ENCODE results near the gene ACAP2.
A peak's percentile ranks its signal among the peaks of the same experiment; 100 is the strongest.

Gene ACAP2

DNA sequence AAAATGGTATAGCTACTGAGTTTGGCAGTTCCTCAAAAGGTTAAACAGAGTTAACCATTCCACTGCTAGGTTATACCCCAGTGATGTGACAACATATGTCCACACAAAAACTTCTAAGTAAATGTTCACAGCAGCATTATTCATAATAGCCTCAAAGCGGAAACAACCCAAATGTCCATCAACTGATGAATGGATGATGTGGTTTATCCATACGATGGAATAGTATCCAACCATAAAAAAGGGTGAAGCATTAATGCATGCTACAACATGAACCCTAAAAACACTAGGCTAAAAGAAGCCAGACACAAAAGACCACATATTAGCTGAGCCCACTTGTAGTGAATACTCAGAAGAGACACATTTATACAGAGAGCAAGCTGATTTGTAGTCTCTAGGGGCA, 180.9 kb downstream of the ACAP2 start:
- DNase-seq (ENCODE audit: low spot score): no peak
- no peak for FAIRE-seq

- FAIRE-seq (no peak), DNase-seq (ENCODE audit: low spot score) (no peak)
Measured at GRCh38 chr3:195260280-195260905, 182.4 kb downstream of the ACAP2 start.

GRCh38 chr3:195259475-195260279, 183.1 kb downstream of the ACAP2 start:
- DNase-seq (ENCODE audit: low spot score) (peak; percentile 85), FAIRE-seq (no peak)

DNA sequence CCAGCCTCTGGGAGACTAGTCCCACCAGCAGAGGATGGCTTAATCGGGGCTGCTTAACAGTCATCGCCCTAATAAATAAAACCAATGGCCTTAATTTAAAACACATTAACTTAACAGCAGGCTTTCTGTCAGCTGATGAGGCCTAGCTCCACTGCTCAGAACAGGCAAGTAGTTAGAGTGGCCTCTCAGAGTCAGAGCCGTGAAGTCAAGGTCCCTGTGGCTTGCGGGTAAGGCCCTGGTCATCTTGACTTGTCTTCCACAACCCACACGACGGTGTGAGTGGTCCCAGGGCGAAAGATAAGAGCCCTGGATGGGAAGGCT, 183.7 kb downstream of the ACAP2 start:
- DNase-seq (ENCODE audit: low spot score): no peak
- FAIRE-seq: no peak

GRCh38 chr3:195258449-195259153, 184.2 kb downstream of the ACAP2 start:
- no peak for DNase-seq (ENCODE audit: low spot score)
- no peak for FAIRE-seq

GRCh38 chr3:195257454-195258448, 185.1 kb downstream of the ACAP2 start:
- DNase-seq (ENCODE audit: low spot score) (no peak), FAIRE-seq (no peak)

GRCh38 chr3:195256639-195257453, 186.0 kb downstream of the ACAP2 start:
- FAIRE-seq (no peak), DNase-seq (ENCODE audit: low spot score) (no peak)

DNA sequence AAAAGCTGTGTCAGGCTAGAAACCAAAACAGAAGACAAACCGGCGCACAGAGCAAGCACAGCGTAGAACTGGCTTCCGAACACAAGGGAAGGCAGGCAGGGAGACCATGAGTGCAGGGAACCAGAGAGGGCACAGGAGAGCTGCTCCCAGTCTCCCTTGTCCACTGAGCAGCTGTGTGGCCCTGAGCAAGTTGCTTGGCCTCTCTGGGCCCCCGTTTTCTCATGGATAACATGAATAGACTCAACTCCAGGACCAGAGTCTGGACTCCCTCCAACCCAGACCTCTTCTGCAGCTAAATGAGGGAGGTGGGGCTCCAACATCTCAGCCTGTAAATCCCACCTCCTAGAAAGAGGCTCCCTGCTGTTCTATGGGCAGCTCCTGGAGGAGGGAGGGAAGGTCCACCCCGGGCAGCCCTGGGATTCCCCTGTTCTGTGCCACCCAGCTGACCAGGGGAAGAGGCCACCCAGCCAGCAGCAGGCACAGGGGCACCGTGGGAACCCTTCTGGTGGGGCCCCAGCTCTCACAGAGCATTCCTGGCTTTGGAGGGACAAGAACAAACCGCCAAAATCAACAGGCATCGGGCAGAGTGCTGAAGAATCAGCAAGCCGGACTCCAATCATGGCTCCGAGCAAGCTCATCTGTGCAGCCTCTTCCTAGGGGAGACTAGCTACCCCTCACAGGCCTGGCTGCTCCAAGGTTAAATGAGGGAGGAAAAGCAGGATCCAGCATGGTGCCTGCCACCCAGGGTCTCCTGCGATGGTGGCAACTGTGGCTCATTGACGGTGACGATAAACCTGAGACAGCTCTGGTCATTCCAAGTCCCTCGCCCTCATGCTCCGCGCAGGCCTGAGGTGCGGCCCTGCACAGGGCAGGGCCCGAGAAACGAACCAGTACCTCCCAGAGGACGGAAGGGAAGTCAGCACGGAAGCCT, 187.0 kb downstream of the ACAP2 start:
- FAIRE-seq: no peak
- DNase-seq (ENCODE audit: low spot score): no peak

- no peak for FAIRE-seq
Measured at GRCh38 chr3:195255176-195255500, 187.7 kb downstream of the ACAP2 start.

DNA sequence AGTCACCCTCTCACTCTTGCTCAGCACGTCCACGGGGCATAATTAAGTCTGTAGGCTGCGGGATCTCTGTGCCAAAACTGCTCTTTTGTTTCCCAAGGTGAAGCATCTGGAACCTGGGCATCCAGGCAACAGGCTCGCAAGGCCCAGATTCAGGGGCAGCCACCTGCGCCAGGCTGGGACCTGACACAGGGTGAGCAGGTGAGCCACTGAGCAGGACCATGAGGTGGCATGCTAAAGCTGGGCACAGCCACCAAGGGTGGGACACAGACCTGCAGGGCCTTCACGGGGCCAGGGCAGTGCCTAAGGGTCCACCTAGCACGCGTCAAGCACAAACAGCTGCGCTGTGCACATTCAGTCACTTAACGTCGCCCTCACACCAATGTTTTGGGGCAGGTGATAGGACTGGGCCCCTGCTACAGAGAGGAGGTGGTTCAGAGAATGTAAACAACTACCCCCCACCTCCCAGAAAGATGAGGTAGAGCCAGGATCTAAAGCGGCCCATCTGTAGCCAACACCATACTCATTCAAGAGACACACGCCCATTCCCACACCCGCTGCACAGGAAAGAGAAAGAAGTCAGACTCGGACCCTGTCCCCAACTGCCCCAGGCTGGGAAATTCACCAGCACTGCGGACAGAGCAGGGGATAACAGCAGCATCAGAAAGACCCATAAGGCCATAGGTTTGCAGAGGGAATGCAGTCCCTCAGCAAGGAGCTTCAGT, 188.2 kb downstream of the ACAP2 start:
- FAIRE-seq (no peak), DNase-seq (ENCODE audit: low spot score) (no peak)

More at GRCh38 chr3:195255176-195255500, 187.7 kb downstream of the ACAP2 start:
- DNase-seq (ENCODE audit: low spot score): no peak

GRCh38 chr3:195253923-195254432, 188.8 kb downstream of the ACAP2 start:
- DNase-seq (ENCODE audit: low spot score) (no peak), FAIRE-seq (no peak)

DNA sequence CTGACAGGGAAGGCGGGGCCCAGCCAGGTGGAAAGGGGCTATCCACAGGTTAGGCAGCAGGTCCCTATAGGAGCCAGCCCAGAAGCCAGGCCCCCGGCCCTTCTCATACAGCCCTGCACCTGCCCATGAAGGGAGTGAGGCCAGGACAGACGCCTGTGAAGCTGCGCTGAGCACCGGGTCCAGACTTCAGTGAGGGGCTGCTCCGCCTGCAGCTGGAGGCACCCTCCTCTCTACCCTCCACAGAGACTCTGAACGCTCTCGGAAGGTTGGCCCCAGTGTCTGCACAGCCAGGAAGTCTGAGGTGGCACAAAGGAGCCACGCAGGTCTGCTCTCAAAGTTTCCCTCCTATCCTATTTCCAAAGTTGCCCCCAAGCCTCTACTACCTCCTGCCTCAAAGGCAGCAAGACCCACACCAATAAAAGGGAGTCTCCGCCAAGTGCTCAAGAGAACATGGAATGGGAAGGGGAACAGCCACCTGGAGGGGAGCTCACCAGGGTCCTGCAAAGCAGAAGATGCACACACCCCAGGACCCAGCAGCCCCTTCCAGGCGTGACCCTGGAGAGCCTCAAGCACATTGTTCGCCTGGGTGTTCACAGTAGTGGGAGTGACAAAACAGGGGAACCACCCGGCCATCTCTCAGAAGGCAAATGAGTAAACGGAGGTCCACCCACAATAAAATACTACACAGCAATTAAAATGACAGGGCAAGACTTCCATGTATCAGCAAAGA, 191.3 kb downstream of the ACAP2 start:
- FAIRE-seq: no peak

GRCh38 chr3:195250473-195251251, 192.2 kb downstream of the ACAP2 start:
- no peak for DNase-seq (ENCODE audit: low spot score)
- no peak for FAIRE-seq

More for the DNA sequence above, 191.3 kb downstream of the ACAP2 start:
- DNase-seq (ENCODE audit: low spot score): no peak

- DNase-seq (ENCODE audit: low spot score) (no peak), FAIRE-seq (no peak)
Measured at GRCh38 chr3:195249858-195250464, 192.9 kb downstream of the ACAP2 start.

- FAIRE-seq (no peak), DNase-seq (ENCODE audit: low spot score) (no peak)
Measured at GRCh38 chr3:195249057-195249770, 193.6 kb downstream of the ACAP2 start.

GRCh38 chr3:195248281-195248680, 194.5 kb downstream of the ACAP2 start:
- FAIRE-seq (no peak), DNase-seq (ENCODE audit: low spot score) (no peak)
